Amygdala (tissue), 56 donors: ENCODE results near the gene LINGO4.
A peak's percentile ranks its signal among the peaks of the same experiment; 100 is the strongest.

Experiments
- DNase-seq, 56 donors: peaks; one replicate each; lab custom pipeline; 2025; lab: John Stamatoyannopoulos, UW

Gene LINGO4

GRCh38 chr1:151805066-151805820, at the start of gene LINGO4:
TSS of gene LINGO4 (minus strand) at chr1:151805419. CDS start at chr1:151802704, 2,715 bp downstream.
- no peak for DNase-seq

DNA sequence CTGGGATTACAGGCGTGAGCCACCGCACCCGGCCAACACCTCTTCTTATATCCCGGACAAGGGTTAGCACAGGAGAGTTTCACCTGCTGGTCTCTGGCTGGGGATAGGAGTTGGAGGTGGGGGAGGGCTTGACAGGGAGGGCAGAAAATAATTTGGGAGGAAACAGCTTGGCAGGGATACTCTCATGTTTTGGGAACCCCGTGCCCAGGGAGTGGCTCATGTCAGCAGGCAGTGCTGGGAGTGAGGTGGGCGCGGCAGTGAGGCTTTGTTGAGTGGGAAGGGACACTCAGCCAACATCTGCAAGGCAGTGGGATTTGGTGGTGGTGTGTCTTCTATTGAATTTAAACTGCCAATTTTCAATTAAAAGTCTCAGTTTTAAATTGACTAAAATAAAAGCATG, 49.4 kb upstream of the LINGO4 start:
- no peak for DNase-seq

- peak in 2 of 56 donors; percentile 2 to 12 for DNase-seq
Measured at GRCh38 chr1:151853411-151853943, 48.3 kb upstream of the LINGO4 start, which contains the start of gene THEM5. TSS of gene THEM5 (minus strand) at chr1:151853712. CDS start at chr1:151853565, 147 bp downstream.

DNA sequence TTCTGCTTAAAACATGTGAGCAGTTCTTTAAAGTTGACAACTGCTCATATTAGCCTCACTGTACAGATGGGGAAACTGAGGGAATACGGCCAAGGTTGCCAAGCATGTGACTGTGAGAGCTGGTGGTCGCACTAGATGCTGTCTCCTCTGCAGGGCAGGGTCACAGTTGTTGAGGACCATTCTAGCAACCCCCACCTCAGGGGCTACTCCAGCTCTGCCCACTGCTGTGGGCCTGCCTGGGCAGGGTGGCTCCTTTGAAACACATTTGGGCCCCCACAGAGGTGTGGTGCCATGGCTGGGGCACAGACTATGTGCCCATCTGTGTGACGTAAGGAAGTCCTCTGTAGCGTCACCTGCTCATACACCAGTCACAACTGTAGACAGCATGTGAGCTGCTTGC, 47.5 kb upstream of the LINGO4 start:
- no peak for DNase-seq

GRCh38 chr1:151851886-151852285, 46.7 kb upstream of the LINGO4 start:
- DNase-seq = no peak

- no peak for DNase-seq
Measured at GRCh38 chr1:151849871-151850270, 44.7 kb upstream of the LINGO4 start.

DNA sequence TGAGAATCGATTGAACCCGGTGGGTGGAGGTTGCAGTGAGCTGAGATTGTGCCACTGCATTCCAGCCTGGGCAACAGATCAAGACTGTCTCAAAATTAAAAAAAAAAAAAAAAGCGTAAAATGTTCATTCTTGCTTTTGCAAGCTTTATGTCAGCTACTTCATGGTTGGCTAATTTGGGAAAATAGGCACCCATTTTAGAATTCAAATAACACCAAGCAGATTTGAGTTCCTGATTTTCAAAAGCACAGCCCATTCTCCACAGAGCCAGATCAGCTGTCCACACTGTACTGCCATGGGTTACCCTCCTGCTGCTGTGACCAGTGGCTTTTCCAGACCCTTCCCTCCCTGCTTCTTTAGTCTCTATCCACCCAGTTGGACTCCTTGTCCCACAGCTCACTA, 43.9 kb upstream of the LINGO4 start:
- DNase-seq = no peak

DNA sequence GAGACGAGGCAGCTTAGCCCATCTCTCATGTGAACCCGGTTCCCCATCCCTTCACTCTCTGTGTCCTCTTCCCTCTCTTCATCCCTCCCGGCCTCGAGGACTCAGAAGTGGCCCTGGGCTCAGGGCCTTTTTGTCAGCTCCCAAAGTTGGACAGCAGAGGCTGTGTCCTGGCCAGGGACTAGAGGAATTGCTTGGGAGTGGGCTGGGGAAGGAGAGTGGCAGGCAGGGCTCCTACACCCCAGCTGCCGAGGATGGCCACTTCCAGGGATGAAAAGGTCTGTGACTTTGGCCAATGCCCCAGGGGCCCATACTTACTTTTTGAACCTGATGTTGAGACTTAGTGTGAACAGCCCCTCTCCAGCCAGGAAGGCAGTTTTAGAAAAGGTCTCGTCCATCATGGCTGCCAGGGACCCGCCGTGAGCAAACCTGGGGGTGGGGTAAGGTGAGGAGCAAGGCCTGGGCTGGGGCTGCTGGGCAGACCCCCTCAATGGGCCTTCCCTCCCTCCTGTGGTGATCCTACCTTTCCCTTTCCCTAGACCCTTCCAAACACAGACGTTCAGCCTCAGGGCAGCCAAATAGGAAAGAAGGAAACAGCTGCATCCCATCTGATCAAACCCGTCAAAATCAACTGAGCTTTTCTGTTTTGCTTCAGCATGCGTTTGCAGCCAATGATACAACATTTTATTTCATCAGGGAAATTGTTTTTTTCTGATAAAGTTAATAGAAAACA, 42.8 kb upstream of the LINGO4 start:
- DNase-seq = no peak

- DNase-seq = no peak
Measured at GRCh38 chr1:151846686-151847237, 41.5 kb upstream of the LINGO4 start.

GRCh38 chr1:151846062-151846568, 40.9 kb upstream of the LINGO4 start:
- no peak for DNase-seq

- no peak for DNase-seq
Measured at GRCh38 chr1:151843398-151843797, 38.2 kb upstream of the LINGO4 start.

DNA sequence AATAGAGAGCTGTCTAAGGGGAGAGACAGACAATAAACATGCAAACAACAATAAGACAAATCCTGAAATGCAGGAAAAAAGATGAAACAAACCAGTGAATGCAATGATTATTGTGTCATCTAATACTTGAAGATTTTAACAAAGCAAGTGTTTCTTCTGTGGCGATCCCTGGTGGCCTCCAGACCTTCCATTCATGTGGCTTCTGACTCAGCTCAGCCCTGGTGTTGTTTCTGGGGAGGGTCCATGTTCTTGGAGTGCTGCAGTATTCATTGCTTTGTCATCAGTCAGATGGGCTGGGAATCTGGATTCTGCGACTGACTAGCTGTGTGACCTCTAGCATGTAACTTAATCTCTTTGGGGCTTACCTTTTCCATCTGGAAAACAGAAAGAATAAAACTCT, 35.9 kb upstream of the LINGO4 start:
- DNase-seq = peak in 6 of 56 donors; percentile 5 to 27 (median 10)

GRCh38 chr1:151840421-151840820, 35.2 kb upstream of the LINGO4 start:
- DNase-seq = no peak

DNA sequence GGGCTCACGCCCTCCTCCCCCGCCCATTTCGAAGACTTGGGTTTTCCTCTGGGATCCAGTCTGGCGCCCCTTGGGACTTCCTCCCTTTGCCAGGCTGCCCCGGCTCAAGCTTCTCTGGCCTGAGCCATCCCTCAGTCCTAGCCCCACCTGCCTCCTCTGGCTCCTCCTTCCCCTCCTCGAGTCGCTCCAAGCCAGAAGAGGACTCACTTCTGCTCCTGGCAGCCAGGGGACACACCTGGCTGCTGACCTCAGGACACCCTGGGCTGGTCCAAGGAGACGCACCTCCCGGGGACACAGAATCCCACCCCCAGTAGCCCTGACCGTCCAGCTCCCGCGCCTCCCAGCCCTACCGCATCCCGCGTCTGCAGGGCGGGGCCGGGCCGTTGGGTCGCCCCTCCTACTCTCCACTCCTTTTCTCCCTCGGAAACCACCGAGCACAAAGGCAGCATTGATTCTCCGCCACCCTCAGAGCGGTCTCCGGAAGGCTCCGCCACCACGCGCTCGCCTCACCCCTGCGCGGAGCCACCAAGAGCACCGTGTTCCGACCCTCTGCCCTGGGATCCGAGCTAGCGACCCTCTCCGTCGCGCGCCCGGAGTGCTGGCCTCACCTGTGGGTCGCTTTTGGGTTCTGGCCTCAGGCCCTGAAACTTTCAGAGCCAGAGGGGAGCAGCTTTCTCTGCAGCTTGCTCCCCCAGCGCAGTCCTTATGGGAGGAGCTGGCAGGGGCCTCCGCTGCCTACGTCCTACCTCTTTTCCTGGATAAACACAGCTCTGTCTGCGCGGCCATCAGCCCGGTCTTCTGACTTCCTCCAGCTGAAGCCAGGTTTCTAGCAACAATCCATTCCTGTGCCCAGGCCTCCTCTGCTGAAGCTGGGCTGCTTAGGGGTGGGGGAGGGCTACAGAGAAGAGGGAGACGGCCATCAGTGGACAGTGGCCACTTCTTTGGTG, 34.5 kb upstream of the LINGO4 start, which contains the start of gene C2CD4D:
Gene C2CD4D (minus strand): TSS at position 364 of the 947 bp plus-strand sequence. CDS start 831 bp downstream, outside the sequence.
- peak in 55 of 56 donors; percentile 12 to 90 (median 72) for DNase-seq

- peak in 1 of 56 donors; percentile 33 for DNase-seq
Measured at GRCh38 chr1:151839082-151839412, 33.8 kb upstream of the LINGO4 start.

DNA sequence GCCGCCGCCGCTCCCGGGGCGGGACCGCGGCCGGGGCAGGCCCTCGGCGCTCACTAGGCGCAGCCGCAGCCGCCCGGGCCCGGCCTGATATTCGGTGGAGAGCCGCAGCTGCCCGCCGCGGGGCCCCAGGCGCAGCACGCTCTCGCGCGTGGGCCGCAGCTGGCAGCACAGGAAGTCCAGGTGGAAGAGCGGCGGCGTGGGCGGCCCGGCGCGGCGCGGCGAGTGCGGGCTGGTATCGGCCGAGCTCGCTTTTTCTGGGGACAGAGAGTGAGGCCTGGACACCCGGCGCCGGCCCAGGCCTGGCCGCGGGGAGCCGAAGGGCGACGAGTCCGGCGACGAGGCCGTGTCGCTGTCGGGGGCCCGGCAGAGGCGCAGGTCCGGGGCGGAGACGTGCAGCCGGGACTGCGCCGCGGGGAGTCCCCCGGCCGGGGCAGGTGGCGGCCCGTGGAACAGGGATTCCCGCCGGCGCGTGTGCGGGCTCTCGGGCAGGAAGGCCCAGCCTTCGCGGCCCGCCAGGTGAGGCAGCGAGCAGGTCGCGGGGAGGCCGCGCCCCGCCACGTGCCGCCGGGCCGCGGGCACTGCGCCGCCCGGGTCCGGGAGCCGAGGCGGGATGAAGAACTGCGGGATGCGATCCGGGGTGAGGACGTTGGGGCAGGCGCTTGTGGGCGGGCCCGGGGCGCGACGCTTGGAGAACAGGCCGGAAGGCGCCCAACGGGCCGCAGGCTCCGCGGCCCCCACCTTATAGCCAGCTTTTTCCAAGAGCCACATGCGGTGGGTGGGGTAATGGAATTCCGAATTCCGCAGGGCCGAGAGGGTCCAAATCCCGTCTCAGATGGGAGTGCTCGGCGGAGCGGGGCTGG, 33.2 kb upstream of the LINGO4 start:
- peak in 1 of 56 donors; percentile 16 for DNase-seq

GRCh38 chr1:151837884-151838221, 32.6 kb upstream of the LINGO4 start:
- DNase-seq = no peak

DNA sequence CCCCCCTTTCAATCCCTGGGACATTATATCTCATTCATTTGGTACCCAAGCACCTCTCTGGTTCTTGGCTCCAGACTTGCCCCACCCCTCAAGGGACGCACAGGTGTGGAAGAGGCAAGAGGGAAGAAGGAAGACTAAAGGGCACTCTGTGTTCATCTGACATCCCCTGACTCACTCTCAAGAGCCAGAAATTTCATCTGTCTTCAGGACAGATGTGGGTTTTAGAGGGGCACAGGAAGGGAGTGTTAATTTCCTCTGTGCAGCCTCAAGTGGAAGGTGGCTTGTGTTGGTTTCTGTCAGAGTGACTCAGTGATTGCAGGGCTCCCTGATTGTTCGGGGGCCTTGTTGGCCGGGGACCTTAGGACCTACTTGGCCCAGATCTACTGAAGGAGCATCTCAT, 32.0 kb upstream of the LINGO4 start:
- DNase-seq = no peak

GRCh38 chr1:151835596-151835995, 30.4 kb upstream of the LINGO4 start:
- DNase-seq = no peak
